Lower lobe of right lung (tissue), 2 donors: ENCODE results near the gene TENM3. TPM values are rescaled to one million over a fixed set of nuclear protein-coding genes. Genes with fewer than 3 reads are reported as not detected.

Experiments used
- ATAC-seq, 2 donors: fragments of 200-7000 bp; cut with Tn5 transposase; one replicate each; pipeline ENCODE4 v1.9.1; 2020 to 2022; ENCODE audit warnings: mild to moderate bottlenecking in 2 of 2, moderate library complexity in 2 of 2
- DNase-seq: peaks from one replicate; pipeline ENCODE4 v3.0.0-alpha.2; 2020
- H3K27ac ChIP-seq: fragments of 200-600 bp; one replicate; pipeline ENCODE4 v1.8.0; 2022
- H3K27me3 ChIP-seq: fragments of 200-600 bp; one replicate; pipeline ENCODE4 v1.8.0; 2022; ENCODE audit warnings: low read depth
- H3K36me3 ChIP-seq: fragments of 200-600 bp; one replicate; pipeline ENCODE4 v1.8.0; 2022; ENCODE audit warnings: mild to moderate bottlenecking
- H3K4me1 ChIP-seq: fragments of 200-600 bp; one replicate; pipeline ENCODE4 v1.8.0; 2022
- H3K4me3 ChIP-seq: fragments of 200-600 bp; one replicate; pipeline ENCODE4 v1.8.0; 2022; ENCODE audit warnings: mild to moderate bottlenecking
- H3K9me3 ChIP-seq: fragments of 200-600 bp; one replicate; pipeline ENCODE4 v1.8.0; 2022
- intact Hi-C: fragments of 100-400 bp; cut with DNase I; formaldehyde crosslinking; loops from one replicate; pipeline ENCODE4 v1.11.0; 2022
- total RNA-seq: library from RNA; stranded (reverse); fragmentation: NEBNext Ultra II Directional; extraction: Animal tissue kit (Norgen Biotek cat#: 25700); gene quantifications from one replicate; pipeline ENCODE4 v1.2.1, GENCODE V29; 2021
- TF ChIP-seq, protein P1 (sequence below): fragments of 200-600 bp; IDR thresholded peaks from one replicate; pipeline ENCODE4 v1.8.0; 2022; ENCODE audit warnings: antibody characterized with exemption, mild to moderate bottlenecking
- donor health status: DM: no; HTN: yes; CAD: no; lungs with severe emphysema.

The TENM3 gene
- total RNA-seq, 1 donor from 2014 or later, result 1.9 TPM

DNA sequence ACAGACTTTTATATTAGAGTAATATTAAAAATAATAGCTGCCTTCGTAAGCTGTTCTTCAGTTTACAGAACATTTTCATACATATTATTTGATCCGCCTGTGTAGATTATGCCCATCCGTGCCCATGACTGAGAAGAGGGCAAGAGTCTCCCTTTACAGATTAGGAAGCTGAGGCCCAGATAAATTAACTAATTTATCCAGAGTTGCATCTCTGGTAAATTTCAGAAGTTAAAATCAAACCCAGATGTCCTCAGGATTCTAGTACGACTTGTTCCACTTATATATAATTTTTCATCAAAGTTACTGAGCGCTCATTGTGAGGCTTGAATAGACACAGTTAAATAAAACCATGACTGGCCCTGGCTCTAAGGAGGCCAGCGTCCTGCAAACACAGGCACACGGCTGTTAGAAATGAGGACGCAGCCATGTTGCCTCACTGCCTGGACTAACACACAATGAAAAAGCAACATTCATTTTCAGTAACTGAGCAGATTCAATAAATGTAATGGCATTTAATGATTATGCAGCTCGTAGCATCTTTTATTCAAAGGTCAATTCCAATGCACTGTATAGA lies 148.0 kb downstream of the TENM3 start:
- TF ChIP-seq, protein P1, sequence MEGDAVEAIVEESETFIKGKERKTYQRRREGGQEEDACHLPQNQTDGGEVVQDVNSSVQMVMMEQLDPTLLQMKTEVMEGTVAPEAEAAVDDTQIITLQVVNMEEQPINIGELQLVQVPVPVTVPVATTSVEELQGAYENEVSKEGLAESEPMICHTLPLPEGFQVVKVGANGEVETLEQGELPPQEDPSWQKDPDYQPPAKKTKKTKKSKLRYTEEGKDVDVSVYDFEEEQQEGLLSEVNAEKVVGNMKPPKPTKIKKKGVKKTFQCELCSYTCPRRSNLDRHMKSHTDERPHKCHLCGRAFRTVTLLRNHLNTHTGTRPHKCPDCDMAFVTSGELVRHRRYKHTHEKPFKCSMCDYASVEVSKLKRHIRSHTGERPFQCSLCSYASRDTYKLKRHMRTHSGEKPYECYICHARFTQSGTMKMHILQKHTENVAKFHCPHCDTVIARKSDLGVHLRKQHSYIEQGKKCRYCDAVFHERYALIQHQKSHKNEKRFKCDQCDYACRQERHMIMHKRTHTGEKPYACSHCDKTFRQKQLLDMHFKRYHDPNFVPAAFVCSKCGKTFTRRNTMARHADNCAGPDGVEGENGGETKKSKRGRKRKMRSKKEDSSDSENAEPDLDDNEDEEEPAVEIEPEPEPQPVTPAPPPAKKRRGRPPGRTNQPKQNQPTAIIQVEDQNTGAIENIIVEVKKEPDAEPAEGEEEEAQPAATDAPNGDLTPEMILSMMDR, result no peak
- no peak for DNase-seq
- H3K4me1 ChIP-seq, result no peaks in the 10 kb centered on the region

DNA sequence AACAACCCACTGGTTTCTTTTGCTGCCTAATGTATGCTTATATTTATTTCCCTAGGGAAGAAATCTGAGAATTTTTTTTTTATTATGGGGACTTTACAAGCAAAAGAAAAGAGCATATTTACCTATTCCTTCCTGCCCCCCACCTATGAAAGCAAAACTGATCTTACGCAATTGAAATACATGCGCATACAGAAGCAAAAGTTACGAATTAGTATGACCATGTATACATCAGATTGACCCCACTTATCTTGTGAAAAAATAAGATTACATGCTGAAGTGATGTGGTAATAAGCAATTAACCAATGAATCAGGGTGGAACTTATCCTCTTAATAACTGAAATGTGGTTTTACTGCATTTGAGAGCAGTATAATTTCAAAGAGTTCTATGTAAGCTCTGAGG lies 151.0 kb downstream of the TENM3 start:
- H3K36me3 ChIP-seq, result no peaks in the 10 kb centered on the region
- DNase-seq (no peak), ATAC-seq (no peak)
- TF ChIP-seq, protein P1, result no peak
- no peaks in the 10 kb centered on the region for H3K27me3 ChIP-seq
- no peaks in the 10 kb centered on the region for H3K4me1 ChIP-seq
- H3K27ac ChIP-seq, result no peak overlapping the region
- no peaks in the 10 kb centered on the region for H3K9me3 ChIP-seq
- intact Hi-C loops, result no loop called here
- no peak overlapping the region for H3K4me3 ChIP-seq

More for the DNA sequence above, 148.0 kb downstream of the TENM3 start:
- no peak for ATAC-seq
- Histone ChIP-seq H3K36me3 (no peaks in the 10 kb centered on the region), H3K4me3 (no peak overlapping the region), H3K27me3 (no peaks in the 10 kb centered on the region), H3K27ac (no peak overlapping the region), H3K9me3 (no peaks in the 10 kb centered on the region)
- intact Hi-C loops, result no loop called here

DNA sequence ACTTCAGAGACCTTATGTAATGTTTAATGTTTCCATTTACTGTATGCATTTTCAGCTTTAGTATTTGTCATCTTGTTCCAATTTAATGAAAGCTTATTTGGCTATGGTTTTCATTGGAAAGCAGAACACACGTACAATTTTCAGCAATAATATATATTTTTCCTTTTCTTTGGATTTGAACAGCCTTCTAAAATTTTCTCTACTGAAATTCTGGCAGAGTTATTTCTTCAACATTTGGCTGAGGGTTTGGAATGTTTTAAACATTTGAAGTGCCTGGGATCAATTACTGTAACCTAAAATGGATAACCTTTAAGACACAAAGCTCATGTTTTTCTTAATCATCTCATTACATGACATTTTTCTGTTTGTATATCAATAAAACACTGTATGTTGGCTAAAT lies 156.9 kb downstream of the TENM3 start:
- intact Hi-C loops, result no loop called here
- no peaks in the 10 kb centered on the region for H3K36me3 ChIP-seq
- no peak overlapping the region for H3K4me3 ChIP-seq
- no peak overlapping the region for H3K27ac ChIP-seq
- no peak for DNase-seq
- H3K9me3 ChIP-seq, result no peaks in the 10 kb centered on the region
- no peaks in the 10 kb centered on the region for H3K4me1 ChIP-seq
- TF ChIP-seq, protein P1, result no peak
- no peak for ATAC-seq
- no peaks in the 10 kb centered on the region for H3K27me3 ChIP-seq

DNA sequence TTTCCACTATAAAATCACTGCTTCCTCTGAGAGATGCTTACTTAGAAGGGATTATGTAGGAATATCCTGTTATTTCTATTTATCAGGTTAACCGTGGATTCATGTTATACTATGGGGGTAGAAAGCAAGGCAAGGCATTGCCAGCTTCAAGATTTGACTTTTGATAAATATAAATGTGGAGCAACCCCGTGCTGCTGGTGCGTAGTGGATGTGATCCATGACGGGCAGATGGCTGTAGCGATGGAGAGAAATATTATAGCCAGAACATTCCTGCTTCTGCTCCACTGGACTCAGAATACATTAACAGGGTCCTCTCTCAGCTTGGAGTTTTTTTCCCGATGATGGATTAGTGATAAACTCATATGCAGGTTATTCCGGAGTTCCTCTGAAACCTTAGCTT lies 157.6 kb downstream of the TENM3 start:
- Histone ChIP-seq H3K9me3 (no peaks in the 10 kb centered on the region), H3K4me3 (no peak overlapping the region), H3K36me3 (no peaks in the 10 kb centered on the region), H3K27me3 (no peaks in the 10 kb centered on the region), H3K27ac (no peak overlapping the region), H3K4me1 (no peaks in the 10 kb centered on the region)
- ATAC-seq (no peak), DNase-seq (no peak)
- intact Hi-C loops, result no loop called here
- TF ChIP-seq, protein P1, result no peak

DNA sequence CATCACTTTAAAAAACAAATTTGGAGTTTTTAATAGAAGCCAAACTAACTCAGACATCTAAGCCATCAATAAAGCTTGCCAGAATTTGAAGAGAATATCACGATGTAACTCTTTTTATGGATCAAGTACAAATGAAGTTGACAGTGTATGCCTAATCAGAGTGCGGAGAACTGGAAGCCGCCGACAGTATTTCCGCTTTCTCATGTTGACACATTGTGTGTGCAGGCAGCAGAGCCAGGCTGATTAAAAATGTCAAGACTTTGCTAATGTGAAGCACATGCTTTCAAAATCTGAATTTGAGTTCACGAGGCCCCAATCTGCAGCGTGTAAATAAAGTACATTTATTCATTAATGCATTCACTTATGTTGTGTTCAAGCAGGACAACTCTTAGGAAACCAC lies 161.2 kb downstream of the TENM3 start:
- no peak for ATAC-seq
- Histone ChIP-seq H3K9me3 (no peaks in the 10 kb centered on the region), H3K27ac (no peak overlapping the region), H3K36me3 (no peaks in the 10 kb centered on the region), H3K27me3 (no peaks in the 10 kb centered on the region), H3K4me3 (no peak overlapping the region), H3K4me1 (no peaks in the 10 kb centered on the region)
- no peak for DNase-seq
- TF ChIP-seq, protein P1, result no peak
- intact Hi-C loops, result no loop called here
